Neutrophil (primary cell): Measurements from ENCODE around the gene POLL.

Experiments used
- H3K27ac ChIP-seq: fragments of 200-600 bp; sonication (generic); 2 replicates; pipeline ENCODE4 v1.5.1; 2016; ENCODE audit warnings: mild to moderate bottlenecking, moderate library complexity
- H3K27me3 ChIP-seq: fragments of 200-600 bp; sonication (generic); 2 replicates; pipeline ENCODE4 v1.6.0; 2016; ENCODE audit warnings: mild to moderate bottlenecking
- H3K36me3 ChIP-seq: fragments of 200-600 bp; sonication (generic); 2 replicates; pipeline ENCODE4 v1.5.1; 2017
- H3K4me1 ChIP-seq, 2 experiments: fragments of 200-600 bp in 1 of 2; sonication (generic) in 1 of 2; 1 replicate in 1 of 2; 2 replicates in 1 of 2; pipeline versions ENCODE4 v1.5.1 to v1.6.1; 2013 to 2016; ENCODE audit warnings: low read depth in 1 of 2, low read length in 1 of 2, mild to moderate bottlenecking in 1 of 2, moderate library complexity in 1 of 2; ENCODE audit not compliant: control insufficient read depth in 1 of 2, insufficient read depth in 1 of 2
- H3K4me3 ChIP-seq, 2 experiments: fragments of 200-600 bp in 1 of 2; sonication (generic) in 1 of 2; 1 replicate in 1 of 2; 2 replicates in 1 of 2; pipeline ENCODE4 v1.5.1; 2013 to 2016; ENCODE audit warnings: low read depth in 1 of 2, low read length in 1 of 2, mild to moderate bottlenecking in 1 of 2, moderate library complexity in 1 of 2
- H3K9me3 ChIP-seq: fragments of 200-600 bp; sonication (generic); 2 replicates; pipeline ENCODE4 v1.5.1; 2016
- CTCF ChIP-seq: fragments of 200-600 bp; sonication (generic); IDR thresholded peaks from 2 replicates; pipeline ENCODE4 v1.5.1; 2016; ENCODE audit warnings: antibody characterized with exemption

POLL gene

DNA sequence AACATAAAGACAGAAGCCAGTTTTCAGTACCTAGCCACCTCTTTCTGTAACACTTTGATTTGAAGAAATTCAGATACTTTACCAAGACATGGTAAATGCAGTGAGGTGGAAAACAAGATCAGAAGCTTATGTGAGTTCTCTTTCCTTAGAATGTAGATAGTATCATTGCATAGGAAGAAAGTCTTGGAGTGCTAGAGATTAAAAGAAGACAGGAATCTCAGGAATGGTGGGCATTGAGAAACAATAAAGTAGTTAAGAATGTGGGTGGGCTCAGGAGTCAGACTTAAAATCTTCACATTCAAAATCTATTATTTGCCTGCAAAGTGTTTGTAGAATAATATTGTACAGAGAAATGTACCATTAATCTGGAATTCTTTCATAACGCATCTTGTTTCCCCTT is 58.9 kb downstream of the POLL start:
- TF ChIP-seq CTCF: no peak
- no peaks in the 10 kb centered on the region for H3K9me3 ChIP-seq
- H3K4me3 ChIP-seq: no peak overlapping the region
- no peaks in the 10 kb centered on the region for H3K27me3 ChIP-seq
- peaks cover 25% of the 10 kb centered on the region for H3K36me3 ChIP-seq
- no peaks in the 10 kb centered on the region for H3K4me1 ChIP-seq
- H3K27ac ChIP-seq: no peak overlapping the region
